ENCODE data around the gene ATF7.

- TF ChIP-seq POLR2AphosphoS5 (IDR thresholded peaks at IDR 0.05) (no peak), CTCF (IDR thresholded peaks at IDR 0.05) (no peak)
These were observed 13.2 kb downstream of the ATF7 start for GRCh38 chr12:53612978-53613377.
